NCI-H1436 (cell line): ENCODE measurements around the gene RPS6KA5.

Experiments used
- DNase-seq: peaks from one replicate; lab custom pipeline; 2025; lab: John Stamatoyannopoulos, UW

RPS6KA5 gene

DNA sequence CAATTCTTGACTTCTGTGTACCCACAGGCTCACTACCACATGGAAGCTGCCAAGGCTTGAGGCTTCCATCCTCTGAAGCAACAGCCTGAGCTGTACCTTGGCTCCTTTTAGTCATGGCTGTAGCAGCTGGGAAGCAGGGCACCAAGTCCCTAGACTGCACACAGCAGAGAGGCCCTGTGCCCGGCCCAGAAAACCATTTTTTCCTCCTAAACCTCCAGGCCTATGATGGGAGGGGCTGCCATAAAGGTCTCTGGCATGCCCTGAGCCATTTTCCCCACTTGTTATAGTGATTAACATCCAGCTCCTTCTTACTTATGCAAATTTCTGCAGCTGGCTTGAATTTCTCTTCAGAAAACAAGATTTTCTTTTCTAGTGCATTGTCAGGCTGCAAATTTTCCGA lies 121.8 kb downstream of the RPS6KA5 start:
- DNase-seq = no peak

- DNase-seq = no peak
Observed at GRCh38 chr14:90936757-90937440, 123.5 kb downstream of the RPS6KA5 start.

DNA sequence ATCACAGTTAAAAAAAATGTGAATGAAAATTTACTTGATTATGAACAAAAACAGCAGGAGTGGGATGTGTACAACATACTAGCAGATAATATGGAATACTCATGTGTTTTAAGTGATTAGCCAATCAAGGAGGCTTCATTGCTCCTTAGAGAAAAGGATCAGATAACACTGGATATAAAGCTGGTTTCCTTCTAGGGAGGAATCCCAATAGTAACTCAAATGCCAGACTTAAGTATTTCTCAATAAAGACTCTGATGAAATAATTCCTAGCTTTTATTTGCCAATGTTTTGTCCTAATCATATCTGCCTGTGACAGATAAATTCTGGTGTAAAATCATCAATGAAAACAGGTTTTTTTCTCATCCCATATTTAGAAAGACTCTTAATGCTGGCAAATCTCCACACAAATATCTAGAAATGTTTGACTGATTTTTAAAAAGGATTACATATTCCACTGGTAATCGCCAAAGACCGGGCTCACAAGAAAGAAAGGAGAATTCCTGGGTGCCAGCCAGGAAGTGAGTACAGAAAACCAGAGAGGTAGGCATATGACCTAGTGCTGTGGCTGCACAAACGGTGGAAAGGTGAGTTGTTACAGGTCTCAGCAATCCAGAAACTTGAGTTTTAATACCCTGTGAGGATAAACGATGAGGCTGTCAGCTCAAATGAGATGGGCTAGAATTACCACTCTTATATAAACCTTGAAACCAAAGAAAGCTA lies 135.7 kb downstream of the RPS6KA5 start:
- no peak for DNase-seq

GRCh38 chr14:90922141-90922540 lies 138.3 kb downstream of the RPS6KA5 start:
- no peak for DNase-seq

GRCh38 chr14:90911121-90911520 lies 149.3 kb downstream of the RPS6KA5 start:
- no peak for DNase-seq

GRCh38 chr14:90907178-90907577 lies 153.3 kb downstream of the RPS6KA5 start:
- DNase-seq = no peak

DNA sequence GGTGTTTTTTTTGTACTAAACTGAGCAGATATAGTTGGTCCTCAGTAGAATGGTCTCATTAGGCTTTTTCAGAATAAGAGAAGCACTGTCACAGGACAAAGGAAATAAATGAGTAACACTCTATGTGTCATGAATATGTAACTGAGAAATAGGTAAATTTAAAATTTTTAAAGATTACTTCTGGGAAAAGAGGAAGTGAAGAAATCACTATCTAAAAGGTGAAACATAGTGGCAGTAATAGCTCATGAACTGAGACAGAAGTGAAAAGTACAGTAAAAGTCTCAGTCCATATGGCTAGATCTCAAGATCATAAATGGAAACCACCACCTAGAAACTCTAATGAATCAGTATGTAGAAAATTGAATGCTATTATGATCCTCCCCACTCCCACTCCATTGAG lies 154.9 kb downstream of the RPS6KA5 start:
- DNase-seq = no peak

GRCh38 chr14:90903101-90903500 lies 157.3 kb downstream of the RPS6KA5 start:
- peak; percentile 61 for DNase-seq

GRCh38 chr14:90900476-90901083 lies 159.9 kb downstream of the RPS6KA5 start:
- DNase-seq = no peak

GRCh38 chr14:90897022-90897421 lies 163.4 kb downstream of the RPS6KA5 start:
- DNase-seq = no peak

DNA sequence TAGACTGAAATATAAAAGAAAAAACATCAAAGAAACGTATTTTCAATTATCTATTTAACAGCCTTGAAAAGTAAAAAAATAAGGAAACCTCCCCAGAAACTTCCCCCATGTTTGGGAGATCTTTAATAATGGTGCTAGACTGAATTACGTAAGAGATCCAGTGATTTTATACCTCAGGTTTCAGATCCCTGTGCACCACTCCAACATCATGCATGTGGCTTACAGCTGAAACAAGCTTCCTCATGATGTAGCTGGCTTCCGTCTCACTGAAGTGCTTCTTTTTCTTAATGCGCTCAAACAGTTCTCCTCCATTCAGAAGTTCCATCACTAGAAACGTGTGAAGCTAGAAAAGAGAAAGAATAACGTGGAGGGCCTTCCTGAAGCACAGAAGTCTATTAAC lies 166.2 kb downstream of the RPS6KA5 start:
- DNase-seq = no peak

GRCh38 chr14:90893510-90893909 lies 166.9 kb downstream of the RPS6KA5 start:
- DNase-seq = no peak

- DNase-seq = no peak
Observed at GRCh38 chr14:90892970-90893369, 167.5 kb downstream of the RPS6KA5 start.

GRCh38 chr14:90891326-90891725 lies 169.1 kb downstream of the RPS6KA5 start:
- DNase-seq = no peak

- DNase-seq = no peak
Observed at GRCh38 chr14:90890322-90891020, 170.0 kb downstream of the RPS6KA5 start.

GRCh38 chr14:90886297-90886815 lies 174.1 kb downstream of the RPS6KA5 start:
- DNase-seq = no peak

GRCh38 chr14:90883782-90884181 lies 176.7 kb downstream of the RPS6KA5 start:
- no peak for DNase-seq

GRCh38 chr14:90883197-90883596 lies 177.2 kb downstream of the RPS6KA5 start:
- no peak for DNase-seq

- no peak for DNase-seq
Observed at GRCh38 chr14:90880282-90880681, 180.2 kb downstream of the RPS6KA5 start.

DNA sequence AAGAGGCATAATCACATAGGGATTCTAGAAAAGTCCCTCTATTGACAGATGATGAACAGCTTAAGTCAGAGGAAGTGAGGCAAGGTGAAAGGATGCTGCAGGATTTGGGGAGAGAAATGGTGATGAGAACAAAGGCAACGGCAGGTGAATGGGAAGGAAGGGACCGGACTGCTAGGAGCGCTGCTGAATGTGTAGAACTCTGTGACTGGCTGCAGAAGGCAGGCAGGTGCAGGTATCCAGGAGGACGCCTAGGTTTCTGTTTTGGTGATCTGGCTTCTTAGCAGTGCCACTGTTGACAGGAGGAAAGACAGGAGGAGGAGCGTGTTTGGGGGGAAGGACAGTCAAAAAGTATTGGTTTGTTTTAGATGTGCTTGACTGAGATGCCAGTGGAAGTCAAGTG lies 185.8 kb downstream of the RPS6KA5 start:
- no peak for DNase-seq

DNA sequence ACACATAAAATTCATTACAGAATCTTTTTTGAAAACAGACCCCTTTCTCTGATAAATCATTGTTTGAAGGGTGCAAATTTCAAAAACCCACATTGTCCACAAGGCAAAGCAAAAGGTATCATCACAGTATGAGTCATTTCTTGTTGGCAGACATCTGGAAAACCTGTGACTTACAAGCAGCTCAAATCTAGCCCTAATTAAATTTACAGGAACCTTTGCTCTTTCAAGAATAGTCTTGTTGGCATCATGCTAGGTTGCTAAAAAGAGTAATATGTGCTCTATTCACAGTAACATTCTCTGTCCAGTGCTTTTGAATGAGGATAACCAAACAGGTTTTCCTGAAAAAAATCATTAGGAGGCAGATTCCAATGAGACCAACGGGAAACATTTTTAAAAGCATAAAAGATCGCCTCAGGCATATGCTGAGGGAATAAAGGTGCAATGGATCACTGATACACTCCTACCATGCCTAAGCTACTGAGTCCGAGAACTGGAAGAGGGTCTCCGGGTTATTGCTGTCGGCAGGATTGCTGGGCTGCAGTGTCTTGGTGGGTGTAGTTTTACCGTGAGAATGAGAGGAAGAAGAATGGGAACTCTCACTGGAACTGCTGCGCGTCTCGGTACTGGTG lies 188.7 kb downstream of the RPS6KA5 start:
- no peak for DNase-seq
